Measurements from ENCODE around the gene NPBWR2. TPM values are rescaled to one million over a fixed set of nuclear protein-coding genes. Genes with fewer than 3 reads are reported as not detected.

NPBWR2 gene
- total and polyA plus RNA-seq, 9 donors: not detected

DNA sequence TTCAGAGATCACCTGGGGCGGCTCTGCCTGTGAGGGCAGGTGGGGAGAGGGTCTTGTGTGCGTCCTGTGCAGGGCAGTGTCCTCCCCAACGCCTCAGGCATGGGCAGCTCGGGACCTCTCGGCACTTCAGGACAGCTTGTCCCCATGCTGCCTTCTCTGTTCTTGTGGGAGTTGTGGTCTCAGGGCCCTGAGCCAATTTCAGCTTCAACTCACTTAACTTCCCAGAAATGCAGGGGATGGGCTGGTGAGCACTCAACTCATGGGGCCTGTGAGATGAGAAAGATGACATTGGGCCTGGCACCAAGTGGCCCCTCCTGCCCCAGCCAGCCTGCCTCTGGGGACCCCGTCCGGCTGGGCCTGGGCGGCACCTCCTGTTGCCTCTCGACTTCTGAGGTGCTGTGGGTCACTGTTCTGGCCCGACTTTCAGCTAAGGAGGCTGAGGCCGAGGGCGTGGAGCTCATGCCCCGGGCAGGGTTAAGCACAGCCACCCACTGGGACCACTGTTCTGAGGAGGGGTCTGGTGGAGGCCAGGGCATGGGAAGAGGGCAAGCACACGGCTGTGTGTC, 34.8 kb downstream of the NPBWR2 start:
- no peak for DNase-seq
- Histone ChIP-seq H3K4me3 (ENCODE audit: low read length) (no peak overlapping the region), H3K9me3 (replicated peaks; ENCODE audit: control insufficient read depth, low read depth, low read length) (no peaks in the 10 kb centered on the region), H3K27me3 (ENCODE audit: control insufficient read depth, insufficient read depth, low read length) (no peaks in the 10 kb centered on the region), H3K27ac (ENCODE audit: low read length) (no peak overlapping the region), H3K36me3 (ENCODE audit: control insufficient read depth, insufficient read depth, low read length) (peaks cover 44% of the 10 kb centered on the region), H3K4me1 (ENCODE audit: control insufficient read depth, insufficient read depth, low read length) (peaks cover 2% of the 10 kb centered on the region)
- 77% methylated on average over 10 of the region's 14 CpGs for WGBS (ENCODE audit: insufficient coverage)

DNA sequence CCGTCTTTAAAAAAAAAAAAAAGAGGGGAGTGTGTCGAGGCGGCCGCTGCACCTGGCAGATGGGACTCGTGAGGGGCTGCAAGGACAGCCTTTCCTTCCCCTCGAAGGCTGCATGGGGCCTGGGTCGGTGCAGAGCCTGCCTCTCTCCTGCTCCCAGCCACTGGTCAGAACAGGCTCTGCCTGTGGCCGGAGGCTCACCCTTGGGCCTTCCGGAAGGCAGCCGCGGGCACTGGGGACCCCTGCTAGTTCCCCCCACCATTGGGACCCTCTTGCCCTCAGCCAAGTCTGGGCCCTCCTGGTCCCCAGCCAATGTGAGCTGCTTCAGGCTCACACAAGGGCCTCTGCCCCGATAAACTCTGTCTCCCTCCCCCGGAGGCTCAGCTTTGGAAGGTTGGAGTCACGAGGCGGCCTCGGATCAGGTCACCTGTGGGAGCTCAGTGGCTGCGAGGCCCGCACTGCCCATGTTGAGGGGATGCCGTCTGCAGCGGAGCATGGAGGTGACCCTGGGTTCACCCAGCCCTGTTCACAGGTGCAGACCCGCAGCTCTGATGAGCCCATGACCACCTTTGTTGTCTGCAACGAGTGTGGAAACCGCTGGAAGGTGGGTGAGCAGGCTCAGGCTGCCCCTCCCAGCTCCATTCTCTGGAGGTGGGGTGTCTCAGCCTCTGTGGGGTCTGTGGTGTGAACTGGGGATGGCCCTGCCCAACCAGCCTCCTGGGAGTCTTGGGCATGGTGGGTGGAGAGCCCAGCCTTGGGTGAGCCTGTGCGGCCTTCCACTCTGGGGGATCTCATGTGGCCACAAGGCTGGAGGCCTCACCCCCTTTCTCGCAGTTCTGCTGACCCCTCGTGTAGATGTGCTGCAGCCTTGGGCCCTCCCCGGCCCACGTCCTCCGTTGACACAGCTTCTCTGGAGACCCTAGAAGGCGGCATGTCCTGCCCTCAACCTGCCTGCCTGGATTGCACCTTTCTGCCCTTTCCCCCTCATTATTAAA, 35.7 kb downstream of the NPBWR2 start:
- Histone ChIP-seq H3K27me3 (ENCODE audit: control insufficient read depth, insufficient read depth, low read length) (no peaks in the 10 kb centered on the region), H3K9me3 (replicated peaks; ENCODE audit: control insufficient read depth, low read depth, low read length) (no peaks in the 10 kb centered on the region), H3K36me3 (ENCODE audit: control insufficient read depth, insufficient read depth, low read length) (peaks cover 44% of the 10 kb centered on the region), H3K27ac (ENCODE audit: low read length) (no peak overlapping the region), H3K4me1 (ENCODE audit: control insufficient read depth, insufficient read depth, low read length) (peaks cover 2% of the 10 kb centered on the region), H3K4me3 (ENCODE audit: low read length) (no peak overlapping the region)
- no peak for DNase-seq
- WGBS (ENCODE audit: insufficient coverage): 82% methylated on average over 29 of the region's 30 CpGs

DNA sequence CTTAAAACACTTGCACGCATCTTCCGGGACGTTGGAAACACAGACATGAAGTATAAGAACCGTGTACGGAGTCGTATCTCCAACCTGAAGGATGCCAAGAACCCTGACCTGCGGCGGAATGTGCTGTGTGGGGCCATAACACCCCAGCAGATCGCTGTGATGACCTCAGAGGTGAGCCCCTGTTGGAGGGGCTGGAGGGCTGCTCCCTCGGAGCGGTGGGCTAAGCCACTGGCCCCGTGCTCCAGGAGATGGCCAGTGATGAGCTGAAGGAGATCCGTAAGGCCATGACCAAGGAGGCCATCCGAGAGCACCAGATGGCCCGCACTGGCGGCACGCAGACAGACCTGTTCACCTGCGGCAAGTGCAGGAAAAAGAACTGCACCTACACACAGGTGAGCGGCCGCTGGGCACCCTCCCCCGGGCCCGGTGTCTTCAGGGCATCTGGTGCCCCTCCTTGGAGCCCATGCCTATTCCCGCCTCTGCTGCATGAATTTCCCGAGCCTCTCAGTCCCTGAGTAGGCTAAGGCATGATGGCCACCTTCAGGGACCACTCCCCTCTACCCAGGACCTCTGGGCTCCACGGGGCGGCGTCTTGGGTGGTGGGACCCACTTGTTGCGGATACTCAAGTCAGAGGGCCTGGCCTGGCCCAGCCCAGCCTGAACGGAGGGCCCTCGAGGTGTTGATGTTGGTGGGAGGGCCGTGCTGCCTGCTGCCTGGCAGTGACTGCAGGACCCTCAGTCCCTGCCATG, 36.9 kb downstream of the NPBWR2 start:
- Histone ChIP-seq H3K4me3 (ENCODE audit: low read length) (no peak overlapping the region), H3K4me1 (ENCODE audit: control insufficient read depth, insufficient read depth, low read length) (peaks cover 2% of the 10 kb centered on the region), H3K9me3 (replicated peaks; ENCODE audit: control insufficient read depth, low read depth, low read length) (no peaks in the 10 kb centered on the region), H3K27ac (ENCODE audit: low read length) (no peak overlapping the region), H3K27me3 (ENCODE audit: control insufficient read depth, insufficient read depth, low read length) (no peaks in the 10 kb centered on the region), H3K36me3 (ENCODE audit: control insufficient read depth, insufficient read depth, low read length) (peaks cover 44% of the 10 kb centered on the region)
- 88% methylated on average over 27 of the region's 31 CpGs for WGBS (ENCODE audit: insufficient coverage)
- no peak for DNase-seq

DNA sequence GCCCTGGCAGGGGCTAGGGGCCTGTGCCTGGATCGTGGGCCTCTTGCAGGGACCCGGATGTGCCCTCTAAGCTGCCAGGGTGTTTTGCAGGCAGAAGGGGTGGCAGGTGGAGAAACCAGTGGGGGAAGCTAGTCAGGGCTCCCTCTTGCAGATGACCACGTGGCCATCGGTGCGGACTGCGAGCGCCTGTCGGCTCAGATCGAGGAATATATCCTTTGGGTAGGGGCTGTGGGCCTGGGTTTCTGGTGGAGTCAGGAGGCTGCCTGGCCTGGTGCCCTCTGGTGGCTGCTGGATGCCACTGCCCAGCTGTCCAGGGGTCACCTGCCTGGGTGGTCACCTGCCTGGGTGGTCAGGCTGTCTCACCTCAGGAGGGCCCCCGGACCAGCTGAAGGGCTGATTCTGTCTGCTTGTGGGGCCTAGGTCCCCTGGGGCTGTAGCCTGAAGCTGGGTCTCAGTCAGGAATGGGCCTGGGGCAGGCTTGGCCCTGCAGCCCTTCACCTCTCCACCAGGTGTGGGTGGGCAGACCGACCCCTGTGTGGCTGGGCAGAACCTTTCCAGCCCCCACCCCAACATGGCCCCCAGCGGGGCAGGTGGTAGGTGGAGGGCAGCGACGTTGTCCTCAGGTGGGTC, 37.6 kb downstream of the NPBWR2 start:
- WGBS (ENCODE audit: insufficient coverage): 73% methylated on average over 5 of the region's 14 CpGs

DNA sequence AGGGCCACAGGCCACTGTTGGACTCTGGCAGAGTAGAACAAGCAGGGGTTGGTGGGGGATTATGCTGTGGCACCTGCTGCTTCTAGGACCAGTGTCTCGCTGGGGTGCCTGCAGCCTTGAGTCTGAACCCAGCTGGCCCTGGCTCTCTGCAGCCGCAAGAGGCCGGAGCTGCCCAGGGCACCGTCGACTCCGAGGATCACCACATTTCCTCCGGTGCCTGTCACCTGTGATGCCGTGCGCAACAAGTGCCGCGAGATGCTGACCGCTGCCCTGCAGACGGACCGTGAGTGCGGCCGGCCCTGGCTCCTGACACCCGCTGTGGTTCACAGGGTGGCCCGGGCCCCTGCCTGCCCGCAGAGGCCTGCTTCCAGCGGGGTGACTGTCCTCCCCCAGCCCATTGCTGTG, 38.2 kb downstream of the NPBWR2 start:
- Histone ChIP-seq H3K9me3 (replicated peaks; ENCODE audit: control insufficient read depth, low read depth, low read length) (no peaks in the 10 kb centered on the region), H3K27ac (ENCODE audit: low read length) (no peak overlapping the region), H3K4me1 (ENCODE audit: control insufficient read depth, insufficient read depth, low read length) (peaks cover 13% of the 10 kb centered on the region), H3K36me3 (ENCODE audit: control insufficient read depth, insufficient read depth, low read length) (peaks cover 44% of the 10 kb centered on the region), H3K27me3 (ENCODE audit: control insufficient read depth, insufficient read depth, low read length) (no peaks in the 10 kb centered on the region), H3K4me3 (ENCODE audit: low read length) (no peak overlapping the region)
- WGBS (ENCODE audit: insufficient coverage): 90% methylated on average over 20 of the region's 20 CpGs
- no peak for DNase-seq

More for the DNA sequence above, 37.6 kb downstream of the NPBWR2 start:
- no peak for DNase-seq
- H3K4me1 ChIP-seq (ENCODE audit: control insufficient read depth, insufficient read depth, low read length): peaks cover 8% of the 10 kb centered on the region
- no peak overlapping the region for H3K4me3 ChIP-seq (ENCODE audit: low read length)
- H3K36me3 ChIP-seq (ENCODE audit: control insufficient read depth, insufficient read depth, low read length): peaks cover 44% of the 10 kb centered on the region
- H3K9me3 ChIP-seq (replicated peaks; ENCODE audit: control insufficient read depth, low read depth, low read length): no peaks in the 10 kb centered on the region
- H3K27me3 ChIP-seq (ENCODE audit: control insufficient read depth, insufficient read depth, low read length): no peaks in the 10 kb centered on the region
- H3K27ac ChIP-seq (ENCODE audit: low read length): no peak overlapping the region

DNA sequence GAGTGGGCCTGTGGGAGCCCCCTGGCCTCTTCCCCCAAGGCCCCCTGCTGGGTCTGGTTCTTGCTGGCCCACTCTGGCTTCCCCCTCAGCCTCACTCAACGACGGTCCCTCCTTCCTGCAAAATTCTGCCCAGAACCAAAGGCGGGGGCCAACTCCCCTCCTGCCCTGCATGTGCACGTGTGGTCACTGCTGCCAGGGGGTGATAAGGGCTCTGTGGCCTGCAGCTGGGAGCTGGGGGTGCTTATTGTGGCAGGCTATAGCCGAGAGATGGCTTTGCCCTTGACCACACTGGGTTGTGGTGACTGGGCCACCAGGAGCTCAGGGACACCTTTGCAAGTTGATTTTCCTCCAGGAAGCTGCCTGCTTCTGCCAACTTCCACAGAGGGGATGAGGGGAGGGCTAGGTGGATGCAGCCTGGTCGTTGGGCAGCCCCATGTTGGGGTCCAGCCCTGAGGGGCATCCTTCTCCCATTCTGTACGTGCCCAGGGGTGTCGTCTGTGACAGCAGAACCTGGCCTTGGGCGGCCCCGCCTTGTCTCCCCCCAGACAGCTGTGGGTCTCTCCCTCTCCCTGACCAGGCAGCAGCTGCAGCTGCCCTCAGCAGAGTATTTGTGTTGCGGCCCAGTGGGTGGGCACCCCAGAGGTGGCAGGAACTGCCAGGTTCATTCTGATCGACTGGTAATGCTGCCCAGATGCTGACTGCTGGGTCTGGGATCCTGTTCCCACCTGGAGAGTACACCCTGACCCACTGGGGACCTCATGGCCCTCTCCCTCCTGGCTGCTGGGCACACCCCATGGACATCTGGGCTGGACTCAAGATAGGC, 38.8 kb downstream of the NPBWR2 start:
- WGBS (ENCODE audit: insufficient coverage): 72% methylated on average over 5 of the region's 12 CpGs

DNA sequence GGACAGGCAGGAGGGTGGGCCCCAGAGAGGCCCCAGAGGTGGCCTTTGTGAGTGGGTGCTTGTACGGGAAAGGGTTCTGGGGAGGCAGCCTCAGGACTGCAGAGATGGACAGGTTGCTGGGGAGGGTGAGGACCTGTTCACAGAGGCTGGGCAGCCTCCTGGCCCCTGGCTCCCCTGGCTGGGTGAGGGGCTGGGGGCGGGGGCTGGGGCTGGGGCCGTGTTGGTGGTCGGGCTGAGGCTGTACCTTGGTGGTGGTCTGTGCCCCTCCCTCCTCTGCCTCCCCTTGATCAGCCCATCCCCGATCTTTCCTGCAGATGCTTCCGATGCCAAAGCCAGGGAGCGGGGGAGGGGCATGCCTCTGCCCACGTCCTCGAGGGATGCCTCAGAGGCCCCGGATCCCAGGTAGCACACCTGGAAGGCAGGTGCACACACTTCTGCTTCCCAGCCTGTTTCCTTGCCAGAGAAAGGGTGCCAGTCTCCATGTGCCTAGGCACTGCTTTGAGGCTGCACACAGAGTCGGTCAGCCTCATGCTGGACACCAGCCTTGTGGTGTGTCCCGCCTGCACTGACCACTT, 39.5 kb downstream of the NPBWR2 start:
- H3K27ac ChIP-seq (ENCODE audit: low read length): no peak overlapping the region
- 64% methylated on average over 9 of the region's 12 CpGs for WGBS (ENCODE audit: insufficient coverage)
- DNase-seq: no peak

More for the DNA sequence above, 38.8 kb downstream of the NPBWR2 start:
- H3K4me1 ChIP-seq (ENCODE audit: control insufficient read depth, insufficient read depth, low read length): peaks cover 19% of the 10 kb centered on the region
- H3K4me3 ChIP-seq (ENCODE audit: low read length): no peak overlapping the region
- H3K27ac ChIP-seq (ENCODE audit: low read length): no peak overlapping the region
- H3K9me3 ChIP-seq (replicated peaks; ENCODE audit: control insufficient read depth, low read depth, low read length): no peaks in the 10 kb centered on the region
- H3K27me3 ChIP-seq (ENCODE audit: control insufficient read depth, insufficient read depth, low read length): no peaks in the 10 kb centered on the region
- DNase-seq: no peak
- H3K36me3 ChIP-seq (ENCODE audit: control insufficient read depth, insufficient read depth, low read length): peaks cover 41% of the 10 kb centered on the region

DNA sequence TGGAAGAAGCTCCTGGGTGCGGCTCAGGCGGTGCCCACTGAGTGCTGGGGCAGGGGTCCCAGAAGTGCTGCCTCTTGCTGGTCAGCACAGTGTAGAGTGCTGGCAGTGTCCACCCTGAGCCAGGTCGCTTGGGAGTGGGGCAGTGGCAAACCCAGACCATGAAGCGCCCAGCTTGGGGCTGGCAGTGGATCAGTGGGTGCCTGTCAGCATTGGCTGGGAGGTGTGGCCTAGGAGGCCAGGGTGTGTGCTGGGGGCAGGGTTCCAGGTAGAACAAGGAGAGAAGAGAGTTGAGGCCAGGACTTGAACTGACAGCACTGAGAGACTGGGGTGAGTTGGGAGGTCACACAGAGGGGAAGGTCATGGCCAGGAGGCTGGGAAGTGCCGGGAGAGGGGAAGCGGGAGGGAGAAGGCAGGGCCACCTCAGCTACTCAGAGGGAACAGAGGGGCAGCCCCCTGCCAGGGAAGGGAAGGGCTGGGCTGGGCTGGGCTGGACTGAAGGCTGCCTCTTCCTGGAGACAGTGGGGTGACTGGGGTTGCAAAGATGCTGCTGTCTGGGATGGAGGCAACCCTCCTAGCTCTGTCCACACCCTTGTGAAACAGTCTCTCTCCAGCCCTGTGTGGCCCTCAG, 40.2 kb downstream of the NPBWR2 start:
- H3K27me3 ChIP-seq (ENCODE audit: control insufficient read depth, insufficient read depth, low read length): no peaks in the 10 kb centered on the region
- H3K9me3 ChIP-seq (replicated peaks; ENCODE audit: control insufficient read depth, low read depth, low read length): no peaks in the 10 kb centered on the region
- DNase-seq: no peak
- peaks cover 29% of the 10 kb centered on the region for H3K36me3 ChIP-seq (ENCODE audit: control insufficient read depth, insufficient read depth, low read length)
- H3K4me1 ChIP-seq (ENCODE audit: control insufficient read depth, insufficient read depth, low read length): peaks cover 26% of the 10 kb centered on the region
- no peak overlapping the region for H3K4me3 ChIP-seq (ENCODE audit: low read length)
- H3K27ac ChIP-seq (ENCODE audit: low read length): no peak overlapping the region
- 81% methylated on average over 6 of the region's 6 CpGs for WGBS (ENCODE audit: insufficient coverage)

More for the DNA sequence above, 39.5 kb downstream of the NPBWR2 start:
- peaks cover 36% of the 10 kb centered on the region for H3K36me3 ChIP-seq (ENCODE audit: control insufficient read depth, insufficient read depth, low read length)
- peaks cover 20% of the 10 kb centered on the region for H3K4me1 ChIP-seq (ENCODE audit: control insufficient read depth, insufficient read depth, low read length)
- H3K27me3 ChIP-seq (ENCODE audit: control insufficient read depth, insufficient read depth, low read length): no peaks in the 10 kb centered on the region
- no peaks in the 10 kb centered on the region for H3K9me3 ChIP-seq (replicated peaks; ENCODE audit: control insufficient read depth, low read depth, low read length)
- no peak overlapping the region for H3K4me3 ChIP-seq (ENCODE audit: low read length)

DNA sequence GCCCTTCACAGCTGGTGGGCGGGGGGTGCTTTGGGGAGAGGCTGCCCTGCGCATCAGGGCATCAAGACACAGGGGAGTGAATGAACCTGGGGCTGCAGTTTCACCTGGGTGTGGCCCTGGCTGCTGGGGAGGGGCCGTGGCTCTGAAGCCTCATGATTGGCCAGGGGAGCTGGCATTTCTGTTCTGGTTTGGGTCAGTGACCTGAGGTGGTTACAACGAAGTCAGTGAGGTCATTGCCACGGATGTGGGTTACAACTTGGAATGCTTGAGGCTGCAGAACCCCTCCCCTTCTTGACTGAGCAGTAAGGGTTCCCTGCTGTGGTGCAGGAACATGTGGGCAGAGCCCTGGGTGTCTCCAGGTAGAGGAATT, 41.4 kb downstream of the NPBWR2 start:
- 55% methylated on average over 4 of the region's 5 CpGs for WGBS (ENCODE audit: insufficient coverage)
- no peak for DNase-seq
- H3K4me3 ChIP-seq (ENCODE audit: low read length): no peak overlapping the region
- H3K9me3 ChIP-seq (replicated peaks; ENCODE audit: control insufficient read depth, low read depth, low read length): no peaks in the 10 kb centered on the region
- H3K4me1 ChIP-seq (ENCODE audit: control insufficient read depth, insufficient read depth, low read length): peaks cover 28% of the 10 kb centered on the region
- no peaks in the 10 kb centered on the region for H3K27me3 ChIP-seq (ENCODE audit: control insufficient read depth, insufficient read depth, low read length)
- peaks cover 20% of the 10 kb centered on the region for H3K36me3 ChIP-seq (ENCODE audit: control insufficient read depth, insufficient read depth, low read length)
- no peak overlapping the region for H3K27ac ChIP-seq (ENCODE audit: low read length)
